ENCODE measurements around the gene PRDM16. TPM values are rescaled to one million over a fixed set of nuclear protein-coding genes. Genes with fewer than 3 reads are reported as not detected.

PRDM16 gene
- total RNA-seq, 2 experiments from 2014 or later, result not detected

DNA sequence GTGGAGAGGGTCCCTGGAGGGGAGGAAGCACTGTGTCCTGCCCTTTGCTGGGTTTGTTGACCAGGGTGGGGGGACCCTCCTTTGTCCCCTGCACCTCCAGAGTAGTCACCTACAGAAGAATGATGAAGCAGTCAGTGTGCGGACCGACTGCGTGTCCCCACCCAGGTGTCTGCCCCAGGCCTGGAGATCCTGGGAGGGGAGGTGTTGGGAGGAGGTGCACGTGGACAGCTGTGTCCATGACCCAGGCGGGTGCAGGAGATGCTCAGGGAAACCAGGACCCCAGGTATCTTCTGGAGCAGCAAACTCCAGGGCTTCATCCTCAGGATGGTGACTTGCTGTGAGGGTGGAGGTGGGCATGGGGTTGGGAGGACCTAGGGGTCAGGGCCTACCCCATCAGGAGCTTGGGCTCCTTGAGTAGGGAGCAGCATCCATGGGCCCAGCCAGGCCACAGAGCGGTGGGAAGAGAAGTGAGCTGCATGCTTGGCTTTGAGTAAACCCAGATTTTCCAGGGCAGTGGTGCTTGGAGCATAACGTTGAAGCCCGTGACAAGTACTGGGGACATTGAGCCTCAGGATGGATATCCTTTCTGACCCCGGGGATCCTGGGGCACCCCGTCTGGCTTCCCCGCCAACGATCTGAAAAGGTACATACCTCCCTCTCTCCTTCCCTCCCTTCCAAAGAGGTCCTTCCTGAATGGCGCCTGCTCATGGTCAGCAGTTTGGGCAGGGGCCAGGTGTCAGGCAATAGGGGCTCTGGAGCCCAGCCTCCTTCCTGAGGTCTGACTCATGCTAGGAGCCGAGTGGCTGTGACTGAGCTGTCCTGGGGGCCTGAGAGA, 34.1 kb upstream of the PRDM16 start:
- no peaks in the 10 kb centered on the region for H3K4me1 ChIP-seq (ENCODE audit: insufficient read depth, low read length, poor library complexity, severe bottlenecking)
- no peak overlapping the region for H3K4me2 ChIP-seq (ENCODE audit: low read length)
- H3K27ac ChIP-seq (ENCODE audit: low read depth, low read length, poor library complexity, severe bottlenecking), result no peak overlapping the region
- H3K36me3 ChIP-seq (ENCODE audit: insufficient read depth, low read length), result no peaks in the 10 kb centered on the region
- POLR2A ChIA-PET, result no interaction called here
- H2AFZ ChIP-seq (ENCODE audit: low read length), result no peak overlapping the region
- intact Hi-C loops (cut with micrococcal nuclease; ENCODE audit: unreplicated experiment), result no loop called here
- no peak for DNase-seq (ENCODE audit: low spot score)
- H3K4me3 ChIP-seq (ENCODE audit: low read depth, low read length, poor library complexity, severe bottlenecking), result no peak overlapping the region
- H3K9me2 ChIP-seq (ENCODE audit: insufficient read depth, low read length), result no peaks in the 10 kb centered on the region
- no peaks in the 10 kb centered on the region; the same call in 1 of the 2 replicates for H4K20me1 ChIP-seq (ENCODE audit: insufficient read depth, low read length)
- H3K9me3 ChIP-seq (ENCODE audit: low read length), result no peaks in the 10 kb centered on the region
- no peak for TF ChIP-seq EZH2phosphoT487 (IDR thresholded peaks at IDR 0.05; ENCODE audit: borderline replicate concordance, low read depth, low read length)
- TF ChIP-seq, protein P1, sequence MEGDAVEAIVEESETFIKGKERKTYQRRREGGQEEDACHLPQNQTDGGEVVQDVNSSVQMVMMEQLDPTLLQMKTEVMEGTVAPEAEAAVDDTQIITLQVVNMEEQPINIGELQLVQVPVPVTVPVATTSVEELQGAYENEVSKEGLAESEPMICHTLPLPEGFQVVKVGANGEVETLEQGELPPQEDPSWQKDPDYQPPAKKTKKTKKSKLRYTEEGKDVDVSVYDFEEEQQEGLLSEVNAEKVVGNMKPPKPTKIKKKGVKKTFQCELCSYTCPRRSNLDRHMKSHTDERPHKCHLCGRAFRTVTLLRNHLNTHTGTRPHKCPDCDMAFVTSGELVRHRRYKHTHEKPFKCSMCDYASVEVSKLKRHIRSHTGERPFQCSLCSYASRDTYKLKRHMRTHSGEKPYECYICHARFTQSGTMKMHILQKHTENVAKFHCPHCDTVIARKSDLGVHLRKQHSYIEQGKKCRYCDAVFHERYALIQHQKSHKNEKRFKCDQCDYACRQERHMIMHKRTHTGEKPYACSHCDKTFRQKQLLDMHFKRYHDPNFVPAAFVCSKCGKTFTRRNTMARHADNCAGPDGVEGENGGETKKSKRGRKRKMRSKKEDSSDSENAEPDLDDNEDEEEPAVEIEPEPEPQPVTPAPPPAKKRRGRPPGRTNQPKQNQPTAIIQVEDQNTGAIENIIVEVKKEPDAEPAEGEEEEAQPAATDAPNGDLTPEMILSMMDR (conservative IDR thresholded peaks at IDR 0.05; ENCODE audit: low read length), result no peak
- H3K79me2 ChIP-seq (ENCODE audit: insufficient read depth, low read depth, low read length), result no peaks in the 10 kb centered on the region
- no TSS peak for BruUV-seq (replicated peaks)
- CTCF ChIA-PET (ENCODE audit: unreplicated experiment), result no interaction called here

DNA sequence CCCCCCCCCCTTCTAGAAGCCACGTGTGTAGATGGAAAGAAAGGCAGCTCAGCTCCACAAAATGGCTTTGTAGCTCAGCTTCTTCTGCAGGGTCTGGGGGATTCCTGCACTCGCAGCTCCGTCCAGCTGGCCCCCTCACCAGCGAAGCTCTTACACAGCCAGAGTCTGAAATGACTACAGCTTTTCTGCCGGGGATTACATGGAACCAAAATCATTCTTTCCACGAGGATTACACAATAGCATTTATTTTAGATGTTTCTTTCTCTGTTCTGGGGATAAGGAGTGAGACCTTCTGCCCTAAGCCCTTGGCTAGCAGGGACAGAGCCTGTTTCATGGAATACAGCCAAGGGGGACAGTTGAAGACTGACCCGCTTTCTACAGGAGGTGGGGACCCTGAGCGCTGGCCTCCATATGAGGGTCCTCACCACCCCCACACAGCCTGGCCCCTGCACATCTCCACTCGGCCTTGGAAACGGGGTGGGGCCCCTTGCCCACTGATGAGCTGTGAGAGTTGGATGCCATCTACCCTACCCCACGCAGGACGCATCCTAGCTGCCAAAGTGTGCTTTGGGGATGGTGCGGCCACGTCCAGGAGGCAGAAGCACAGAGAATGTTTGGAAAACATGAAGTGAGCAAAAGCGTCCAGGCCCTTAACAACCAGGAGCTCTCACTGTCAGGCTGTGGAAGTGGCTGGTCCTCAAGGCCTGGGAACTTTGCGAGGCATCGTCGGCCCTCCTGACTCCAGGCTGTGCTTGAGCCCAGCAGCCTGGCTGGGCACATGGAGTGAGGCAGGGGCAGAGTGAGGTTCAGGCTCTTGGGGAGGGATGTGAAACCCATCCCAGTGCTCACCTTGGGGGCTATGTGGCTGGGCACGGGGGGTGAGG, 33.2 kb upstream of the PRDM16 start:
- Histone ChIP-seq H3K4me2 (ENCODE audit: low read length) (no peak overlapping the region), H3K9me3 (ENCODE audit: low read length) (no peaks in the 10 kb centered on the region), H3K4me3 (ENCODE audit: low read depth, low read length, poor library complexity, severe bottlenecking) (no peak overlapping the region), H4K20me1 (ENCODE audit: insufficient read depth, low read length) (no peaks in the 10 kb centered on the region; the same call in 1 of the 2 replicates), H3K27ac (ENCODE audit: low read depth, low read length, poor library complexity, severe bottlenecking) (no peak overlapping the region), H3K9me2 (ENCODE audit: insufficient read depth, low read length) (no peaks in the 10 kb centered on the region), H3K36me3 (ENCODE audit: insufficient read depth, low read length) (no peaks in the 10 kb centered on the region), H3K79me2 (ENCODE audit: insufficient read depth, low read depth, low read length) (no peaks in the 10 kb centered on the region), H3K4me1 (ENCODE audit: insufficient read depth, low read length, poor library complexity, severe bottlenecking) (no peaks in the 10 kb centered on the region), H2AFZ (ENCODE audit: low read length) (no peak overlapping the region)
- DNase-seq (ENCODE audit: low spot score), result no peak
- TF ChIP-seq, protein P1 (conservative IDR thresholded peaks at IDR 0.05; ENCODE audit: low read length), result no peak
- TF ChIP-seq EZH2phosphoT487 (IDR thresholded peaks at IDR 0.05; ENCODE audit: borderline replicate concordance, low read depth, low read length), result no peak
- CTCF ChIA-PET (ENCODE audit: unreplicated experiment), result no interaction called here
- no TSS peak for BruUV-seq (replicated peaks)
- intact Hi-C loops (cut with micrococcal nuclease; ENCODE audit: unreplicated experiment), result no loop called here
- POLR2A ChIA-PET, result no interaction called here
